NCI-H2196 (cell line): ENCODE results near the gene TTC22.

Experiments used
- DNase-seq: peaks from one replicate; lab custom pipeline; 2025; ENCODE audit not compliant: unreplicated experiment; lab: John Stamatoyannopoulos, UW

The TTC22 gene

DNA sequence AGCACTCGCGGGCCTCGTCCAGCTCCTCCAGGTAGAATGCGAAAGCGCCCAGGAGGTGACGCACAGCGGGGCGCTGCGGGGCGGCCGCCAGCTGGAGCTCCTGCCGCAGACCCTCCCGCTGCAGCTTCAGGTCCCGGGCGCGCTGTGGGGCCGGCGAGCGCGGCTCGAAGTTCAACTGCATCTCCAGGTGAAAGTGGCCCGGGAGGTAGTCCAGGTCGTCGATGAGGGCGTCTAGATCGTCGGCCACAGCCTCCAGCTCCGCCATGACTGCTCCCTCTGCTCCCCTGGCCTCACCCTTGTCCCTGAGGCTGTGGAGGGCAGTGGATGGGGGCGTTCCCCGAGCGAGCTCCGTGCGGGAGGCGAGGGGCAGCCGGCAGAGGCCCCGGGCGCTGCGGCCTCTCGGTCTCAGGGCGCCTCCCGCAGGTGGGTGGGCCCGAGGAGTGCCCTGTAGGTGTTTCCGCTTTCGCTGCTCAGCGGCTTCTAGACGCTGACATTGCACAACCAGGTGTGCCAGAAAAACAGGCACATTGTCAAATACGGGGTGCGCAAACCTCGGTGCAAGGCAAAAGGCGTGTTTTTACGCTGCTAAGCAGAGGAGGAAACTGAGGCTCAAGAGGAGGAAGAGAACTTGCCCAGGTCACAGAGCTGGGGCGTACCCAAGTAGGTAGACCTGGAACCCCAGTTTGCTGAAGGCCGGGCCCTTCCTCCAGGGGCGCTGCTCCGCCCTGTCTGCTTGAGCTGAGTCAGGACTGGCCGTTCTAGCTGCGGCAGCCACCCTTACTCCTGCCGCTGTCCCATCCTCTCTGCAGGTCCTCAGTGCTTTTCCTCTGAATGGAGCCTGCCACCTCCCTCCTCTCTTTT is at the start of gene TTC22:
Gene TTC22, minus strand, starts transcription at position 425 of the 861 bp plus-strand sequence. Its CDS starts 160 bp downstream, at position 265.
- DNase-seq, result no peak

DNA sequence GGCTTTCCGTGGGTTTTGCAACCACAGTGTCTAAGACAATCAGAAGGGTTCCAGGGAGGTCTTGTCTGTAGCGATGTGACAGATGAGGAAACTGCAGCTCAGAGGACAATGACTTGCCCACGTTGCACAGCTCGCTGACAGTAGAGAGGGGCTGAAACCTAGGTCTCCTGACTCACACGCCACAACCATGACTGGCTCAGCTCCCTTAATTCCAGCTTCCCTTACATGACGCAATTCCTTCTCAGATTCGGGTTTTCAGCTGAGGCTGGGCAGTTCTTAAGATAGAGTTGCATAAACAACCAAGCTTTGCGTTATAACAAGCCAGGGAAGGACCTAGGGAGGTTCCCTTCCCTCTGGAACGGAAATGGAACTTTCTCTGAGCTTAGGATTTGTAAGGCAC is 49.6 kb upstream of the TTC22 start:
- DNase-seq, result no peak

DNA sequence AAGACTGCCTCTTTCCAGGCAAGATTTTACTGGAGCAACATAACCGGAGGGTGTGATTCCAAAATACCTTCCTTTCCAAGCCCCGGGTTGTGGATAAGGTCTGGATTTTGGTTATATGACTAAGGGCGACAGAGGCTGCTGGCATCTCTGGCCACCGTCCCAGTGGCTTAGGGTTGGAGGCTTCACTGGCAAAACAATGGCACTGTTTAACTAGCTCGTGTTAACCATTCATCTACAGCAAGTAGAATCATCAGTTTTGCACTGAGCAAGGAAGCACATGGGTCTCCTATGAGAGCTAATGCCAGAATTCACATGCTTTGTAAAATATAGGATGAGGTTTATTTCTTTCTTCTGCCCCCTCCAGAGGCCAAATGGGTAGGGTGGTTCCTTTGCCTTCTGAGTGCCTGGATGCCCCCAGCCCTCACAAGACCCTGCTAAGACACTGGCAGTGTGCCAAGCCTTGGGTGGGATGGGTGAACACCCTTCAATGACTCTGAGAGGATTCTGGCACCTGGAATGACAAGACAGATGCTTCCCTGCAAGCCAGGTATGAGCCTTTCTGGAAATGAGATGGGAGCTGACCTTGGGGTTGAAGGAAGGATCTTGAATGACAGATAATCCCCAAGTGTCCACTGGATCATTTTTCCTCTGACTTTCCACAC is 49.1 kb upstream of the TTC22 start:
- DNase-seq, result no peak

DNA sequence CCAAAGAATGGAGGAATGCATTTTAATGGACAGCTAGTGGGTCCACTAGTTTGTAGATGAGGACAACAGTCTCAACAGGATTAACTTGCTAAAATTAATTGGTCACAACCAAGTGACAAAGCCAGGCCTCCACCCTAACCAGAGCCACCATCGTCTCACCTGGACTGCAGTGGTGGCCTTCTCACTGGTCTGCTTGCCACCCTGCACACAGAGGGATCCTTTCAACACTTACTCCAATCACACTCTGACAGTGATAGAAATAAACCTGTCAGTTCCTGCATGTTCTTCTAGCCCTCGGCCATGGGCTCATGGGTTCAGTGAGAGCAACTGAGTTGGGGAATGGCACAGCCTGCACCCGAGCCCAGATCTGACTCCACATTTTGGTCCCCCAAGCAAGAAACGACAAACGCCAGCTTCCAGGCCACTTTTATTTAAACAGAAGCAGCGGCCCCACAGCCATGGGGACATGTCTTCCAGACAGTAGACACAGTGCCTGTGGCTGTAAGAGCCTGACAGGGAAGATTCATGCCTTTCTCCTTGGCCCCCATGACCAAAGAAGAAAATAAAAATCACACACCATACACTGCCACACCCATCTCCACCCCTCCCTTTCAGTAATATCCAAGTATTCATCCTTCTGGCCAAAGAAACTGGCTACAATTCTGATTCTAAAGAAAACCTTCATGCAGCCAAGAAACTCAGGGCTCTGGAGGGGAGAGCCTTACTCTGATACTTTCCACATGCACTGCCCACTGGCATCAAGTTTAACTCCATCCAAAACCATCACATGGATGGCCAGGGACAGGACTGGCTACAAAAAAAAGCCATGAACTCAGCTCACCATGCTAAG is 48.3 kb upstream of the TTC22 start:
- no peak for DNase-seq

DNA sequence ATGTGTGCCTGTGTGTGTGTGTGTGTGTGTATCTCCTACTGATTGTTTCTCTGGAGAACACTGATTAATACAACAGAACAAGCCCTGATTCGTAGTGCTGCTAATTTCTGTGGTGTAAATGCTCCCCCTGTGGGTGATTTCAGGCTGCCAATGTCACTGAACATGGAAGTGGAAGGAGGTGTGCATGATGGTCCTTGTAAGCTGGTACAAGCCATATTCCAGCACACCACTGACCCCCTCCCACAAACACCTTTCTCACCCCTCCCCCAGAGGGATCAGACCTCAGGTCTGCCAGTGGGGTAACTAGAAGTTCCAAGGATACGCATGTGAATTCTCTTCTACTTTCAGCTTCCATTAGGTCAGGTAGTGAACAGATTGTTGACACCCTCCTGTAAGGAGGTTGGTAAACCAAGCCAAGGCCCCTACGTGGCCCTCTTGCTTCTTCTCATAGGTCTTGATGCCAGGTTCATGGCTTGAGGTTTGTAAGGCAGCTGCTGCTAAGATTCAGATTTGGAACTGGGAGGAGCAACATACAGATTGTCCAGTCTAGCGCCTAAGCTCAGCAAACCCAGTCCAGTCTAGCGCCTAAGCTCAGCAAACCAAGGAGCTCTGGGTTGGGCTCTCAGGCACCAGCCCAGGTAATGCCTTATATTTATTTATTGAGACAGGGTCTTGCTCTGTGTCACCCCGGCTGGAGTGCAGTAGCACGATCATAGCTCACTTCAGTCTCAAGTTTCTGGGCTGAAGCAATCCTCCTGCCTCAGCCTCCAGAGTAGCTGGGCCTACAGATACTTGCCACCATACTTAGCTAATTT is 47.2 kb upstream of the TTC22 start:
- DNase-seq, result no peak

DNA sequence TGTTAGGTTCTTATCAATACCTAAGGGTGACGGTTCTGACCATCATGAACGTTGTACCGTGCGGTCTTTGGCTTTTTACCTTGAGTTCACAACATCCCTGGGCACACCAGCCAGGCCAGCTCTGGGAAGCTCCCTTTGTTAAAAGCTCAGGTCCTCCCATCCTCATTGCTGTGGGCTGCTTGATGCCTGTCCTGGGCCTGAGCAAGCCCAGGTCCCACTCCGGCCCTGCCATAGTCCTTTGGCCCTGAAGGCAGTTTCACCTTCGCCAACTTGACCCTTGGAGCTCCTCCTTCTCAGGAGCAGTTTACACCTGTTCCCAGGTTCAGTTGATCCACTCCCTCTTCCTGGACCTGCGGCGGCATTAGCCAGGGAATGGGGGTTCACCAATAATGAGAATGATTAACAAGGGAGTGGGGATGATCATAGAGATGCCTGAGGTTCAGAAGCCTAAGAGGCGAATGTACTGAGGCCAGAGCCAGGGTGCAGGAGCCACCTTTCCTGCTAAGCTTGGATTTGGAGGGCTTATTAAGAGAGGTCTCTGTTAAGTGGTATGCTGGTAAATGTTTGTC is 45.7 kb upstream of the TTC22 start:
- no peak for DNase-seq

DNA sequence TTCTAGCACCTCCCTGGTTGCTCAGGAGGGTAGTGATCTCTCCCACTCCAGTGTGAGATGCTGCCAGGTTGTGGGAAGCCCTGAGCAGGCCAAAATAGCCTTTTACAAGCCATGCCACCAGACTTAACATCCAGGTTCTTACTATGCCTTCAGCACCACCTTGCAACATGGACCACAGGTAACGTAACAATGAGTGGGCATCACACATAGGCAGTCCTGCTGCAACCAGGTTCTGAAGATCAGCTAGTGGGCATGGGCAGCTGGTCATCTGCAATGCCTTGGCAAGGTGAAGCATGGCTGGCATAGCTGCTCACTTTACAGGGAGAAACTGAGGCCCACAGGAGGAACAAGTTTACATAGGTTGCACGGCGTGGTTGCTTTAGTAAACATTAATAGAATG is 45.2 kb upstream of the TTC22 start:
- no peak for DNase-seq

DNA sequence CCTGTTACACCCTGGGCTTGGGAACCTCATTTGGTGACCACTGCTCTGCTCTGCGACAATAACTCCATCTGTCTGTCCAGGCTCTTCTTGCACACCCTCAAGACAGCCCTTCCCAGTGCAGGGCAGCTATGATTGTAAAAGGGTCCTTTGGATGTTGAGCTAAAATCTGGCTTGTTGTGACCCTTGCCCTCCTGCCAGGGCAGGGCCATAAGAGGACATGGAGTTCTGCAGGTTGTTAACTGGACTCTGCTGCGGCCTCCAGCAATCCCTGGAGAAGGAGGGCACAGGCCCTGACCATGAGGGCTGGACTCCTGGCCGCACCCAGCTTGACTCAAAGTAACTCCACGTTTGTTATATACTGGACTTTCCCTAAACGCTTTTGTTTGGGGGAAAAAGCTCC is 44.6 kb upstream of the TTC22 start:
- no peak for DNase-seq

DNA sequence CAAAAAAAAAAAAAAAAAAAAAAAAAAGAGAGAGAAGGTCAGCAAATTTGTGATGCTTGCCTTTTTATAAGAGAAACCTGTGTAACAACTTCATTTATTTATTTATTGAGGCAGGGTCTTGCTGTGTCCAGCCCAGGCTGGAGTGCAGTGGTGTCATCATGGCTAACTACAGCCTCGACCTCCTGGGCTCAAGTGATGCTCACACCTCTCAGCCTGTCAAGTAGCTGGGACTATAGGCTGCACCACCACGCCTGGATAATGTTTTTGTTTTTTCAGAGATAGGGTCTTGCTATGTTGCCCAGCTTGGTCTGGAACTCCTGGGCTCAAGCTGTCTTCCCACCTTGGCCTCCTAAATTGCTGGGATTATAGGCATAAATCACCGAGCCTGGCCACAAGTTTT is 43.4 kb upstream of the TTC22 start:
- no peak for DNase-seq

DNA sequence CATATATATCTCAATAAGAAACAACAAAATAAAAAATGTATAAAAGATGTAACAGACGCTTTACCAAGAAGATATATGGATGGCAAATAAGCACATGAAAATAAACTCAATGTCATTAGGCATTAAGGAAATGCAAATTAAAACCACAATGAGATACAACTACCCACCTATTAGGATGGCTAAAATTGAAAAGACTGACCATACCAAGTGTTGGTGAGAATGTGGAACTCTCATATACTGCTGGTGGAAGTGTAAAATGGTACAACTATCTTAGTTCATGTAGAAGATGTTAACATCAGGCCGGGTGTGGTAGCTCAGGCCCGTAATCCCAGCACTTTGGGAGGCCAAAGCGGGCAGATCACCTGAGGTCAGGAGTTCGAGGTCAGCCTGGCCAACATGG is 42.3 kb upstream of the TTC22 start:
- no peak for DNase-seq

DNA sequence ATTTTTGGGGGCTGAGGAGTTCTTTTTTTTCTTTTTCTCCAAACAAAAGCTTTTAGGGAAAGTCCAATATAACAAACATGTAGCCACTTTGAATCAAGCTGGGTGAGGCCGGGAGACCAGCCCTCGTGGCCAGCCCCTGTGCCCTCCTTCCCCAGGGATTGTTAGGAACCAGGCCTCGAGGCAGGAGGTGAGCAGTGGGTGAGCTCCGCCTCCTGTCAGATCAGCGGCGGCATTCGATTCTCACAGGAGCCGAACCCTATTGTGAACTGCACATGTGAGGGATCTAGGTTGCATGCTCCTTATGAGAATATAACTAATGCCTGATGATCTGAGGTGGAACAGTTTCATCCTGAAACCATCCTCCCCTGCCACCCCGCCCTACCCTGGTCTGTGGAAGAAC is 41.8 kb upstream of the TTC22 start:
- DNase-seq, result no peak

DNA sequence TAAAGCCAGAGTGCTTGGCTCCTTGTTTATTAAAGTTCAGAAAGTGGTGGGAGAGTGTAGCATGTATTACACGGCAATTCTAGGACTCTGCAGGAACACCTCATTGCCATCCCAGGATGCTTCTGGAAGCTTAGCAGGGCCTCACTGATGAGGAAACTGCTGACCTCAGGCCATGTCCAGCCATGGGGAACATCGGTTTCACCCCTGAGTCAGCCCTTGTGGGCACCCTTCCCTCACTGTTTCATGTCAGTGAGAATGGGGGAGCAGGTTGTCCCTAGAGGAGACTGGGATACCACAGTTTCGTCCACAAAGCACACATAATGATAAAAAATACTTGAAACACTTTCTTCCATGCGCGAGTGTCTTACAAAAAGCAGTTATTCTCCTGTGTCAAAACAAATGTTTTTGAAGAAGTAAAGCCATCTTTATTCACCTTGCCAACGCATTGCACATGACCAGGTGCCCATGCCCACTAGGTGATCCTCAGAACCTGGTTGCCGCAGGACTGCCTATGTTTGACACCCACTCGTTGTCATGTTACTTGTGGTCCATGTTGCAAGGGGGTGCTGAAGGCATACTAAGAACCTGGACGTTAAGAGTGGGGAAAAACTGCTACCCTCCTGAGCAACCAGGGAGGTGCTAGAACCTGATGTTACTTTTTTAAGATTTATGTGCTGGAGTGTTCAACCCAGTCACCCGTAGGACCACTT is 41.2 kb upstream of the TTC22 start:
- DNase-seq, result no peak

DNA sequence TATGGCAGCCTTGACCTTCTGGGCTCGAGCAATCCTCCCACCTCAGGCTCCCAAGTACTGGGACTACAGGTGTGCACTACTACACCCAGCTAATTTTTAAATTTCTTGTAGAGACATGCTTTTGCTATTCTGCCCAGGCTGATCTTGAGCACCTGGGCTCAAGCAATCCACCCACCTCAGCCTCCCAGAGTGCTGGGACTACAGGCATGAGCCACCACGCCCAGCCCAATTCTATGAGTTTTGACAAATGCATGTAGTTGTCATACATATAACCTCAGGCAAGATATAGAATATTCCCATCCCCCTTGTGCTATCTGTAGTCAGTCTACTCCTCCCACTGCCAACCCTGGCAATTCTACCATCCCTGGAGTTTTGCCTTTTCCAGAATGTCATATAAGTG is 38.7 kb upstream of the TTC22 start:
- no peak for DNase-seq

DNA sequence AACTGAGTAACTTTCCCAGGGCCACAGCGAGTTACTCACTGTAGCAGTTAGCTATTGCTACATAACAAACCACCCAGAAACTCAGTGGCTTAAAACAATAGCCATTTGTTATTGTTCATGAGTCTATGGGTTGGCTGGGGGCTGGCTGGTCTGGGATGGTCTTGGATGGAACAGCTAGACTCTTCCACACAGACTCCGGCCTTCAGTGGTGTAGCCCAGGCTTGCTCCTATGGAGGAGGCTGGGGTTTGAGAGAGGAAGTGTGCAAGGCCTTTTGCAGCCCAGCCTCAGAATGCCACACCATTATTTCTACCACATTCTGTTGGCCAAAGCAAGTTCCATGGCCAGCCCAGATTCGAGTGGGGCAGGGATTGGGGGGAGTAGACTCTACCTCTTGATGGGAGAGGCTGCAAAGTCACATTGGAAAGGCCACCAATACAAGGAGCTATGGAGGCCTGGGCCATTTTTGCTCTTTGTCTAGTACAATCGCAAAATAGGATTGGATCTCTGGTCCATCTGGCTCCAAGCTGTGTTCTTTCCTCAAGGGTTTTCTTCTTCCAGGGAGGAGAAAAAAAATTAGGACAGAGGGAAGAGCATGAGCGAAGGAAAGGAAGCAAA is 37.5 kb upstream of the TTC22 start:
- DNase-seq, result no peak

DNA sequence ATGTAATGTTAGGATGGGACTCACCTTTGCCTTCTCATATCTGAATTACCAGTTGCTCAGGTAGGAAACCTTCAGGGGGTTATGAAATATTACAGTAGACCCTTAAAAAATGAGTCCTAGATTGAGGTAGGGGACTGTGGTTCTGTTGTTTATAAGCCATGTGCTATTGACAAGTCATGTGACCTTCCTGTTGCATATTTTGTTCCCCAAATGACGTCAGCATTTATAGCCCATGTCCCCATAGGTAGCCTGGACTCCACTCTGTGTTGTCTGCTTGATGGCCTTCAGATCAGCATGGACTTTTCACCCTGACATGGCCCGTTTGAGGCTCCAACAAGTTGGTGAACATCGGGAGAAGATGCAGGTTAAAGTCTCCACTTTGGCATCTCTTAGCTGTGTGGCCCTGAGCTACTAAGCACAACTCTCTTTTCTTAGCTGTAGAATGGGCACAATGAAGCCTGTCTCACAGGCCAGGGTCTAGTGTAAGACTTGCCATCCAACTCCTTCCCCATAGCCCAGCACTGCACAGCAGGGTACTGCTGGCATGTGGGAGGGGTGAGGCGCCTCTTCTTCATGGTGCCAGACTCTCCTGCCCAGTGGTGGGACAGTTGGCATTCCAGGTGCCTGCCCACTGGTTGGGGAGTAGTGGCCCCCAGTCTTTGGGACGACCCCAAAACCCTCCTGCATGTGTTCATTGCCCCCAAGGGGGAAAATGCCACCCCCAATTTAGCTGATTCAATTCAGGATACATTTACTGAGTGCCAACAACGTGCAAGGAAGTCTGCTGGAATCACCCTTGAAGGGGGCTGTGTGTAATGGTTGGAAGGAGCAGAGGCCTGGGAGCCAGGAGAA is 36.1 kb upstream of the TTC22 start:
- DNase-seq, result no peak

DNA sequence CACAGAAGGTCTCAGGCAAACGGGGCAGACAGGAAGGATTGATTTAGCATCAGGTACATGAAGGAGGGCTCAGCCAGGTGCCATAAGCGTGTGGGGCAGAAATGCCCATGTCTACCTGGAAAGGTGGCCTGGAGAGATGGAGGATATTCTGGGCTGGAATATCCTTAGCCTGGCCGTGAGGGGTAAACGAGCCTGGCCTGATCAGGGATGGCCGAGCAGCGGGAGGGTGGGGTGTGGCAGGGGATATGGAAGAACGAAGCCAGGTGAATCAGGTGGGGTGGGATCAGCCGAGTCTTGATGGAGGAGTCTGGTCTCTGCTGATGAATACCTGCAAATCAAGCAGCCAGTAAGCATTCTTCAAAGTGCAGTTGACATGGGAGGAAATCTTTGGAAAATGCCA is 35.5 kb upstream of the TTC22 start:
- no peak for DNase-seq

DNA sequence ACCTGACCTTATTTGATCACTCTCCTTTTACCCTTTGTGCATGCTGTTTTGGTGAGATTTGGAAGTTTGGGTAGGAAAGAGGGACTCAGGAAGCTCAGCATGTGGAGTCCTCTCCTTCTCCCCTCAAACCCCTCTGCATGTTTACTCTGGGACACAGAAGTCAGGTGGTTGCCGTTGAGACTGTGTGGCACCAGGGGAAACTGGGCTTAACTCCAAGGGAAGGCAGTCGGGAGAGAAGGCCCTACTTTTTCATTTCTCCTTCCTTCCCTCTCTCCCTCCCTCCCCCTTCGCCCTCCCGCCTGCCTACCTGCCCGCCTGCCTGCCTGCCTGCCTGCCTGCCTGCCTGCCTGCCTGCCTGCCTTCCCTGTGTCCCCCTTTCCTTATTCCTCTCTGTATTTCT is 34.8 kb upstream of the TTC22 start:
- peak; percentile 40 for DNase-seq

DNA sequence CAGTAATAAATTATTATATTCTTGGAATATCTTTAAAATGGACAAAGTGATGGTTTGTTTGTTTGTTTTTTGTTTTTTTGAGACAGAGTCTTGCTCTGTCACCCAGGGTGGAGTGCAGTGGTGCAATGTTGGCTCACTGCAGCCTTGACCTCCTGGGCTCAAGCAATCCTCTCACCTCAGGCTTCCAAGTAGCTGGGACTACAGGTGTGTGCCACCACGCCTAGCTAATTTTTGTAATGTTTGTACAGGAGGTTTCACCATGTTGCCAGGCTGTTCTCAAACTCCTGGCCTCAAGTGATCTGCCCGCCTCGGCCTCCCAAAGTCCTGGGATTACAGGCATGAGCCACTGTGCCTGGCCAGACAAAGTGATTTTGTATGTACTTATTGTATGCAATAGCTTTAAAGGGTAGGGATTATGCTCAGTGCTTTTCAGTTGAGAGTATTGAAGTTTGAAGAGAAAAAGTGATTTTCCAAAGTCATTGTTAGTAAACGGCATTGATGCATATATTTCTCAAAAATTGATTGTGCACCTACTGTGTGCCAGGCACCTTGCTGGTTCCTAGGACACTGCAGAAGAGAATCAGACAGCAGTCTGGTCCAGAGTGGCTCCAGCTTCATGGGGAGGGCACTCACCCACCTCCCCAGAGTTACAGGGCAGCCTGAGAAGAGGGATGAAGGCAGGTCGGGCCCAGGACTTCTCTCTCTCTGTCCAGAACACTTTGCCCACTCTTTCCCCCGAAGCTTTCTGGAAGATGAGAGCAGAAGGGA is 34.2 kb upstream of the TTC22 start:
- DNase-seq, result no peak
